SK-N-SH (cell line): ENCODE results near the gene SPRING1. TPM values are rescaled to one million over a fixed set of nuclear protein-coding genes. Genes with fewer than 3 reads are reported as not detected.
"Not testable (repeated sequence)": the region's sequence is repeated elsewhere in the genome, so short reads cannot be mapped to it uniquely, and the experiment has no call there.

Source experiments
- CTCF ChIA-PET: fragments of 300-600, 350-600 bp; formaldehyde crosslinking; extraction: SDS; loops from one replicate; lab custom pipeline; 2021; lab: Yijun Ruan, JAX
- POLR2A ChIA-PET: fragments of 350-600 bp; sonication (Branson Sonifier 250); formaldehyde crosslinking; extraction: SDS; loops from one replicate; lab custom pipeline; 2020; ENCODE audit warnings: antibody characterized with exemption, inconsistent platforms; lab: Yijun Ruan, JAX
- DNase-seq: peaks from one replicate; pipeline ENCODE4 v3.0.0; 2012
- H2AFZ ChIP-seq: fragments of 200-600 bp; sonication (generic); 2 replicates; pipeline ENCODE4 v1.8.1; 2016; ENCODE audit warnings: antibody characterized with exemption, mild to moderate bottlenecking, low read depth
- H3F3A ChIP-seq: fragments of 200-600 bp; sonication (generic); replicated peaks from 2 replicates; pipeline ENCODE3; 2016; ENCODE audit warnings: antibody characterized with exemption, mild to moderate bottlenecking; ENCODE audit not compliant: insufficient read depth
- H3K27ac ChIP-seq, 2 experiments: fragments of 200-500 bp in 1 of 2; fragments of 200-600 bp in 1 of 2; sonication (Bioruptor generic) in 1 of 2; sonication (generic), shearing (Covaris generic) in 1 of 2; 2 replicates each; pipeline versions ENCODE4 v1.5.1 to v1.6.1; 2014 to 2016; ENCODE audit warnings: low read depth in 2 of 2, inconsistent platforms in 1 of 2, low read length in 1 of 2, mild to moderate bottlenecking in 1 of 2, mixed read lengths in 1 of 2
- H3K27me3 ChIP-seq: fragments of 200-600 bp; sonication (generic), shearing (Covaris generic); 2 replicates; pipeline ENCODE4 v1.6.1; 2016; ENCODE audit warnings: mixed run types; ENCODE audit not compliant: insufficient read depth
- H3K36me3 ChIP-seq, 2 experiments: fragments of 200-500 bp in 1 of 2; fragments of 200-600 bp in 1 of 2; sonication (Bioruptor generic) in 1 of 2; sonication (generic) in 1 of 2; replicated peaks in 1 of 2; 2 replicates each; pipeline versions ENCODE3 to v1.5.1; 2014 to 2016; ENCODE audit warnings: low read length in 1 of 2, mild to moderate bottlenecking in 1 of 2; ENCODE audit not compliant: insufficient read depth in 2 of 2, control insufficient read depth in 1 of 2
- H3K4me1 ChIP-seq, 2 experiments: fragments of 200-500 bp in 1 of 2; fragments of 200-600 bp in 1 of 2; sonication (Bioruptor generic) in 1 of 2; sonication (generic), shearing (Covaris generic) in 1 of 2; 2 replicates each; pipeline versions ENCODE4 v1.5.1 to v1.6.1; 2014 to 2016; ENCODE audit warnings: low read depth in 1 of 2, low read length in 1 of 2, mixed run types in 1 of 2; ENCODE audit not compliant: insufficient read depth in 2 of 2, control insufficient read depth in 1 of 2
- H3K4me2 ChIP-seq: fragments of 200-600 bp; sonication (generic), shearing (Covaris generic); 2 replicates; pipeline ENCODE4 v1.6.1; 2017; ENCODE audit warnings: mixed run types
- H3K4me3 ChIP-seq, 2 experiments: fragments of 200-500 bp in 1 of 2; fragments of 200-600 bp in 1 of 2; sonication (Bioruptor generic) in 1 of 2; sonication (generic), shearing (Covaris generic) in 1 of 2; 2 replicates each; pipeline versions ENCODE4 v1.5.1 to v1.8.1; 2014 to 2016; ENCODE audit warnings: low read depth in 2 of 2, inconsistent platforms in 1 of 2, low read length in 1 of 2, mild to moderate bottlenecking in 1 of 2, mixed read lengths in 1 of 2, moderate library complexity in 1 of 2
- H3K79me2 ChIP-seq: fragments of 200-600 bp; sonication (generic); 2 replicates; pipeline ENCODE4 v1.8.1; 2017; ENCODE audit warnings: mild to moderate bottlenecking; ENCODE audit not compliant: insufficient read depth
- H3K9ac ChIP-seq: fragments of 200-600 bp; sonication (generic); 2 replicates; pipeline ENCODE4 v1.6.1; 2017; ENCODE audit warnings: mixed run types
- H3K9me2 ChIP-seq: fragments of 200-600 bp; sonication (generic); 2 replicates; pipeline ENCODE4 v1.6.1; 2017; ENCODE audit warnings: mixed run types
- H3K9me3 ChIP-seq: fragments of 200-600 bp; sonication (generic); 2 replicates; pipeline ENCODE4 v1.6.1; 2017; ENCODE audit warnings: mixed run types, mild to moderate bottlenecking, moderate library complexity
- H4K20me1 ChIP-seq: fragments of 200-600 bp; sonication (generic); 2 replicates; pipeline ENCODE4 v1.6.1; 2017; ENCODE audit warnings: mild to moderate bottlenecking, mixed run types; ENCODE audit not compliant: insufficient read depth
- EZH2phosphoT487 ChIP-seq: fragments of 200-600 bp; sonication (generic); IDR thresholded peaks from 2 replicates; pipeline ENCODE4 v1.6.1; 2017; ENCODE audit warnings: low read depth, mixed run types, mild to moderate bottlenecking, antibody characterized with exemption, moderate library complexity, borderline replicate concordance
- JUND ChIP-seq: IDR thresholded peaks from 2 replicates; pipeline ENCODE4 v1.4.0; 2012
- MEF2A ChIP-seq: IDR thresholded peaks from 2 replicates; pipeline ENCODE4 v1.4.0; 2012; ENCODE audit warnings: low read depth, borderline replicate concordance
- MXI1 ChIP-seq: IDR thresholded peaks from 2 replicates; pipeline ENCODE4 v1.6.1; 2012; ENCODE audit warnings: mild to moderate bottlenecking, low read depth, low read length, improper control_type of control experiment
- NRF1 ChIP-seq: IDR thresholded peaks from 2 replicates; pipeline ENCODE4 v1.6.1; 2012; ENCODE audit warnings: low read depth, mild to moderate bottlenecking, low read length
- POLR2AphosphoS5 ChIP-seq: IDR thresholded peaks from 2 replicates; pipeline ENCODE4 v1.6.1; 2012; ENCODE audit warnings: low read depth, low read length
- RAD21 ChIP-seq: IDR thresholded peaks from 2 replicates; pipeline ENCODE4 v1.6.1; 2012; ENCODE audit warnings: mild to moderate bottlenecking, low read length
- RFX5 ChIP-seq: IDR thresholded peaks from 2 replicates; pipeline ENCODE4 v1.6.1; 2012; ENCODE audit warnings: mild to moderate bottlenecking, improper control_type of control experiment, low read length
- RXRA ChIP-seq: IDR thresholded peaks from 2 replicates; pipeline ENCODE4 v1.4.0; 2012; ENCODE audit warnings: low read depth, mild to moderate bottlenecking, borderline replicate concordance
- TAF1 ChIP-seq: IDR thresholded peaks from 2 replicates; pipeline ENCODE4 v1.6.1; 2012; ENCODE audit warnings: low read depth, mild to moderate bottlenecking, low read length, moderate library complexity, borderline replicate concordance
- TEAD4 ChIP-seq: IDR thresholded peaks from 2 replicates; pipeline ENCODE4 v1.4.0; 2012; ENCODE audit warnings: mild to moderate bottlenecking, borderline replicate concordance; ENCODE audit not compliant: insufficient read depth
- YY1 ChIP-seq: IDR thresholded peaks from 2 replicates; pipeline ENCODE4 v1.4.0; 2012; ENCODE audit warnings: low read depth, mild to moderate bottlenecking
- WGBS: methylation state at CpG from one replicate; pipeline ENCODE4 v1.1.6; 2017; ENCODE audit warnings: low lambda C conversion rate; 5-methylcytosine and 5-hydroxymethylcytosine counted together
- polyA plus RNA-seq, 3 experiments: library from polyadenylated mRNA; depleted of rRNA; stranded (reverse); fragments of >200 nt; gene quantifications; 2 replicates each; pipeline ENCODE4 v1.2.3, GENCODE V29; 2012
- TF ChIP-seq, protein P1 (sequence below): IDR thresholded peaks from 2 replicates; pipeline ENCODE4 v1.4.0; 2012; ENCODE audit warnings: low read depth, borderline replicate concordance
- TF ChIP-seq, protein P2 (sequence below): fragments of 200-600 bp; sonication (generic); IDR thresholded peaks from 2 replicates; pipeline ENCODE4 v1.6.1; 2017; ENCODE audit warnings: antibody characterized with exemption, mild to moderate bottlenecking, moderate library complexity
- TF ChIP-seq, protein P3 (sequence below): IDR thresholded peaks from 2 replicates; pipeline ENCODE4 v1.4.0; 2012; ENCODE audit warnings: low read depth, borderline replicate concordance

Gene SPRING1
- polyA plus RNA-seq, 1 of the 3 experiments (the other 2 are of a cell fraction) = 10.9 TPM

DNA sequence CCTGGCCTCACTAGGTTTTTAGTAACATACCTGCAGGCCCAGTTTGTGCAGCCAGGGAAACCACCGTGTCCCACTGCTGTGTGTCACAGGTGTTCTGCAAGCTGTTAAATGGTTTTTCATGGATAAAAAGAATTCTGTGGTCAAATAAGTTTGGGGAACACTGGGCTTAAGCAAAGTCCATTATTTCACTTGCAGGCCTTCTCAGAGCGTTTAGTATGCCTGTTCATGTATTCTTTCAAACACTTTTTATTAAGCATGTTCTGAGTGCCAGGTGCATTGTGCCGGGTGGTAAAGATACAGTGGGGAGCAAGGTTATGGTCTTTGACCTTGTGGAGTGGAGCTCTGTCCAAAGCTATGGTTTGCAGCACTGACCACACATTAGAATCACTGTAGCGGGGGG is 7.7 kb upstream of the SPRING1 start (continued):
- no peak for TF ChIP-seq YY1

DNA sequence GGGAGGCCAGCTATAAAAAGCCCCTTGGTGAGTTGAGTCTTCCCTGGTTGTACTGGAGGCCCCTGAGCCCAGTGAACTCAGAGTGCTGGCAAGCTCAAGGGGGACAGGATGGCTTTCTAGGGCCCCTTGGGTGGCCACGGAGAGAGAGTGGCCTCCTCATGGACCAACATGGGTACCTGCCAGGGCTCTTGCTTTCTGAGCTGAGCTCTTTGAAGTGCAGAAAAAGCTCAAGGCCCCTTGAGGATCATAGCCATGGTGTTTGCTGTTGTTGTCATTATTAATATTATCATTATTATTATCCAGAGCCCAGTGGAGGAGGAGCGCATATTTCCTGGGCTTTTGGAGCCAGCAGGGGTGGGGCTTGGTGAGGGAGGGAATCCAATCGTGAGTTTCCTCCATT is 6.9 kb upstream of the SPRING1 start:
- Histone ChIP-seq H2AFZ (no peak overlapping the region), H3K4me1 (no peaks in the 10 kb centered on the region), H3K9me3 (no peaks in the 10 kb centered on the region), H4K20me1 (no peaks in the 10 kb centered on the region), H3F3A (no peaks in the 10 kb centered on the region), H3K4me3 (no peak overlapping the region), H3K36me3 (peaks cover 0 to 3% of the 10 kb centered on the region in 2 experiments), H3K27ac (no peak overlapping the region), H3K79me2 (no peaks in the 10 kb centered on the region), H3K9me2 (no peaks in the 10 kb centered on the region), H3K27me3 (no peaks in the 10 kb centered on the region), H3K4me2 (no peak overlapping the region), H3K9ac (no peak overlapping the region)
- CTCF ChIA-PET = interaction anchor here (1.2 kb wide), 1 partner anchor 118 kb away, joined by 3 read pairs; no protein-coding TSS in a partner anchor
- TF ChIP-seq RAD21 = no peak
- TF ChIP-seq RXRA = no peak
- TF ChIP-seq, protein P1, sequence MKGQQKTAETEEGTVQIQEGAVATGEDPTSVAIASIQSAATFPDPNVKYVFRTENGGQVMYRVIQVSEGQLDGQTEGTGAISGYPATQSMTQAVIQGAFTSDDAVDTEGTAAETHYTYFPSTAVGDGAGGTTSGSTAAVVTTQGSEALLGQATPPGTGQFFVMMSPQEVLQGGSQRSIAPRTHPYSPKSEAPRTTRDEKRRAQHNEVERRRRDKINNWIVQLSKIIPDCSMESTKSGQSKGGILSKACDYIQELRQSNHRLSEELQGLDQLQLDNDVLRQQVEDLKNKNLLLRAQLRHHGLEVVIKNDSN = no peak
- TF ChIP-seq MEF2A = no peak
- no peak for TF ChIP-seq MXI1
- TF ChIP-seq, protein P2, sequence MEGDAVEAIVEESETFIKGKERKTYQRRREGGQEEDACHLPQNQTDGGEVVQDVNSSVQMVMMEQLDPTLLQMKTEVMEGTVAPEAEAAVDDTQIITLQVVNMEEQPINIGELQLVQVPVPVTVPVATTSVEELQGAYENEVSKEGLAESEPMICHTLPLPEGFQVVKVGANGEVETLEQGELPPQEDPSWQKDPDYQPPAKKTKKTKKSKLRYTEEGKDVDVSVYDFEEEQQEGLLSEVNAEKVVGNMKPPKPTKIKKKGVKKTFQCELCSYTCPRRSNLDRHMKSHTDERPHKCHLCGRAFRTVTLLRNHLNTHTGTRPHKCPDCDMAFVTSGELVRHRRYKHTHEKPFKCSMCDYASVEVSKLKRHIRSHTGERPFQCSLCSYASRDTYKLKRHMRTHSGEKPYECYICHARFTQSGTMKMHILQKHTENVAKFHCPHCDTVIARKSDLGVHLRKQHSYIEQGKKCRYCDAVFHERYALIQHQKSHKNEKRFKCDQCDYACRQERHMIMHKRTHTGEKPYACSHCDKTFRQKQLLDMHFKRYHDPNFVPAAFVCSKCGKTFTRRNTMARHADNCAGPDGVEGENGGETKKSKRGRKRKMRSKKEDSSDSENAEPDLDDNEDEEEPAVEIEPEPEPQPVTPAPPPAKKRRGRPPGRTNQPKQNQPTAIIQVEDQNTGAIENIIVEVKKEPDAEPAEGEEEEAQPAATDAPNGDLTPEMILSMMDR = no peak
- TF ChIP-seq TAF1 = no peak
- TF ChIP-seq, protein P3, sequence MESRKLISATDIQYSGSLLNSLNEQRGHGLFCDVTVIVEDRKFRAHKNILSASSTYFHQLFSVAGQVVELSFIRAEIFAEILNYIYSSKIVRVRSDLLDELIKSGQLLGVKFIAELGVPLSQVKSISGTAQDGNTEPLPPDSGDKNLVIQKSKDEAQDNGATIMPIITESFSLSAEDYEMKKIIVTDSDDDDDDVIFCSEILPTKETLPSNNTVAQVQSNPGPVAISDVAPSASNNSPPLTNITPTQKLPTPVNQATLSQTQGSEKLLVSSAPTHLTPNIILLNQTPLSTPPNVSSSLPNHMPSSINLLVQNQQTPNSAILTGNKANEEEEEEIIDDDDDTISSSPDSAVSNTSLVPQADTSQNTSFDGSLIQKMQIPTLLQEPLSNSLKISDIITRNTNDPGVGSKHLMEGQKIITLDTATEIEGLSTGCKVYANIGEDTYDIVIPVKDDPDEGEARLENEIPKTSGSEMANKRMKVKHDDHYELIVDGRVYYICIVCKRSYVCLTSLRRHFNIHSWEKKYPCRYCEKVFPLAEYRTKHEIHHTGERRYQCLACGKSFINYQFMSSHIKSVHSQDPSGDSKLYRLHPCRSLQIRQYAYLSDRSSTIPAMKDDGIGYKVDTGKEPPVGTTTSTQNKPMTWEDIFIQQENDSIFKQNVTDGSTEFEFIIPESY = no peak
- TF ChIP-seq TEAD4 = no peak
- TF ChIP-seq EZH2phosphoT487 = no peak
- TF ChIP-seq POLR2AphosphoS5 = no peak
- no peak for TF ChIP-seq JUND
- no peak for TF ChIP-seq NRF1
- no peak for TF ChIP-seq RFX5
- POLR2A ChIA-PET = no interaction called here
- WGBS = 80% methylated on average over 3 of the region's 3 CpGs
- DNase-seq = no peak

DNA sequence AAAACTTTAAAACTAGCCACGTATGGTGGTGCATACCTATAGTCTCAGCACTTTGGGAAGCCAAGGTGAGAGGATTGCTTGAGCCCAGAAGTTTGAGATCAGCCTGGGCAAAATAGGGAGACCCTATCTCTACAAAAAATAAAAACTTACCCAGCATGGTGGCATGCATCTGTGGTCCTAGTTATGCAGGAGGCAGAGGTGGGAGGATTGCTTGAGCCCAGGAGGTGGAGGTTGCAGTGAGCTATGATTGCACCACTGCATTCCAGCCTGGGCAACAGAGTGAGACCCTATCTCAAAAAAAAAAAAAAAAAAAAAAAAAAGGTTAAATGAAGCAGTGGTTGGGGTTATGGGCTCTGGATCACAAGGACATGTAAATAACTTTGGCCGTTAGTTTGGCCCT is 4.9 kb upstream of the SPRING1 start:
- DNase-seq, H3K9ac ChIP-seq, H3K27me3 ChIP-seq, CTCF ChIA-PET, H3K4me1 ChIP-seq, H3K4me2 ChIP-seq, H3K9me2 ChIP-seq, H4K20me1 ChIP-seq, H3K36me3 ChIP-seq, H3K4me3 ChIP-seq, H3K9me3 ChIP-seq, H3F3A ChIP-seq, H3K27ac ChIP-seq, POLR2A ChIA-PET, H2AFZ ChIP-seq, H3K79me2 ChIP-seq: not testable (repeated sequence)
- 94% methylated on average over 2 of the region's 2 CpGs for WGBS
